ENCODE results near the gene RGS4. TPM values are rescaled to one million over a fixed set of nuclear protein-coding genes. Genes with fewer than 3 reads are reported as not detected.

RGS4 gene
- total RNA-seq, 1 experiment from 2014 or later = not detected

GRCh38 chr1:163047951-163048659, 21.1 kb upstream of the RGS4 start:
- Histone ChIP-seq H4K20me1 (ENCODE audit: insufficient read depth) (no peaks in the 10 kb centered on the region), H3K4me3 (no peak overlapping the region), H3K4me2 (no peak overlapping the region), H3K4me1 (replicated peaks; ENCODE audit: insufficient read depth) (no peaks in the 10 kb centered on the region), H3K27ac (no peak overlapping the region), H3K27me3 (ENCODE audit: insufficient read depth, low read depth) (no peaks in the 10 kb centered on the region), H3K79me2 (ENCODE audit: low read depth) (no peaks in the 10 kb centered on the region), H3K36me3 (ENCODE audit: low read depth) (no peaks in the 10 kb centered on the region), H2AFZ (no peak overlapping the region), H3K9me3 (ENCODE audit: insufficient read depth, low read depth) (no peaks in the 10 kb centered on the region), H3K9me2 (ENCODE audit: insufficient read depth) (no peaks in the 10 kb centered on the region), H3F3A (ENCODE audit: insufficient read depth, low read depth) (no peaks in the 10 kb centered on the region)
- intact Hi-C loops (cut with micrococcal nuclease; ENCODE audit: unreplicated experiment) = no loop called here
- no peak for TF ChIP-seq CTCF (conservative IDR thresholded peaks at IDR 0.05)
- TF ChIP-seq EZH2 (IDR thresholded peaks at IDR 0.05; ENCODE audit: low read depth) = no peak
- DNase-seq = no peak
- no TSS peak for BruUV-seq (replicated peaks)
- ChIA-PET POLR2A (ENCODE audit: unreplicated experiment) (no interaction called here), CTCF (interaction anchor here (0.7 kb wide), 1 partner anchor 374 kb away, joined by 3 read pairs; no protein-coding TSS in a partner anchor)

- CTCF ChIA-PET = no interaction called here
- DNase-seq = no peak
- H3K4me2 ChIP-seq = no peak overlapping the region
- intact Hi-C loops (cut with micrococcal nuclease; ENCODE audit: unreplicated experiment) = no loop called here
- POLR2A ChIA-PET (ENCODE audit: unreplicated experiment) = no interaction called here
- no peak overlapping the region for H3K27ac ChIP-seq
- BruUV-seq (replicated peaks) = no TSS peak
- H3K79me2 ChIP-seq (ENCODE audit: low read depth) = no peaks in the 10 kb centered on the region
- H4K20me1 ChIP-seq (ENCODE audit: insufficient read depth) = no peaks in the 10 kb centered on the region
- H3K4me1 ChIP-seq (replicated peaks; ENCODE audit: insufficient read depth) = no peaks in the 10 kb centered on the region
- H3K4me3 ChIP-seq = no peak overlapping the region
- H2AFZ ChIP-seq = no peak overlapping the region; the same call in 1 of the 2 replicates
- TF ChIP-seq CTCF (conservative IDR thresholded peaks at IDR 0.05) = no peak
- no peak for TF ChIP-seq EZH2 (IDR thresholded peaks at IDR 0.05; ENCODE audit: low read depth)
- no peaks in the 10 kb centered on the region for H3K36me3 ChIP-seq (ENCODE audit: low read depth)
- no peaks in the 10 kb centered on the region for H3F3A ChIP-seq (ENCODE audit: insufficient read depth, low read depth)
- H3K9me3 ChIP-seq (ENCODE audit: insufficient read depth, low read depth) = no peaks in the 10 kb centered on the region
- no peaks in the 10 kb centered on the region for H3K27me3 ChIP-seq (ENCODE audit: insufficient read depth, low read depth)
- H3K9me2 ChIP-seq (ENCODE audit: insufficient read depth) = no peaks in the 10 kb centered on the region
Measured at GRCh38 chr1:163048869-163049268, 20.3 kb upstream of the RGS4 start.

GRCh38 chr1:163049296-163049695, 19.9 kb upstream of the RGS4 start:
- H3K9me2 ChIP-seq (ENCODE audit: insufficient read depth) = no peaks in the 10 kb centered on the region
- H3K36me3 ChIP-seq (ENCODE audit: low read depth) = no peaks in the 10 kb centered on the region
- no peak overlapping the region for H3K4me2 ChIP-seq
- H3K27ac ChIP-seq = no peak overlapping the region
- ChIA-PET CTCF (no interaction called here), POLR2A (ENCODE audit: unreplicated experiment) (no interaction called here)
- DNase-seq = no peak
- TF ChIP-seq CTCF (conservative IDR thresholded peaks at IDR 0.05) (no peak), EZH2 (IDR thresholded peaks at IDR 0.05; ENCODE audit: low read depth) (no peak)
- no TSS peak for BruUV-seq (replicated peaks)
- no peaks in the 10 kb centered on the region for H3F3A ChIP-seq (ENCODE audit: insufficient read depth, low read depth)
- no peaks in the 10 kb centered on the region for H3K9me3 ChIP-seq (ENCODE audit: insufficient read depth, low read depth)
- no peaks in the 10 kb centered on the region for H3K27me3 ChIP-seq (ENCODE audit: insufficient read depth, low read depth)
- no peak overlapping the region for H3K4me3 ChIP-seq
- intact Hi-C loops (cut with micrococcal nuclease; ENCODE audit: unreplicated experiment) = no loop called here
- no peaks in the 10 kb centered on the region for H3K4me1 ChIP-seq (replicated peaks; ENCODE audit: insufficient read depth)
- H4K20me1 ChIP-seq (ENCODE audit: insufficient read depth) = no peaks in the 10 kb centered on the region
- no peak overlapping the region; the same call in 1 of the 2 replicates for H2AFZ ChIP-seq
- H3K79me2 ChIP-seq (ENCODE audit: low read depth) = no peaks in the 10 kb centered on the region
